ENCODE measurements around the gene SEPHS1.

- TF ChIP-seq POLR2AphosphoS5 (IDR thresholded peaks at IDR 0.05; ENCODE audit: low read depth, low read length) (no peak), EZH2phosphoT487 (IDR thresholded peaks at IDR 0.05; ENCODE audit: borderline replicate concordance, low read depth) (no peak), TAF1 (IDR thresholded peaks at IDR 0.05; ENCODE audit: borderline replicate concordance, low read depth, low read length) (no peak), CTCF (IDR thresholded peaks at IDR 0.05) (no peak), JUND (IDR thresholded peaks at IDR 0.05) (no peak), YY1 (IDR thresholded peaks at IDR 0.05; ENCODE audit: low read depth) (no peak), GABPA (IDR thresholded peaks at IDR 0.05; ENCODE audit: low read depth) (no peak), MAX (IDR thresholded peaks at IDR 0.05; ENCODE audit: low read depth) (no peak), FOSL2 (IDR thresholded peaks at IDR 0.05; ENCODE audit: borderline replicate concordance, low read depth) (no peak), USF1 (IDR thresholded peaks at IDR 0.05; ENCODE audit: borderline replicate concordance, low read depth) (no peak), USF2 (IDR thresholded peaks at IDR 0.05; ENCODE audit: borderline replicate concordance, low read depth, low read length) (no peak)
- TF ChIP-seq, protein P1, sequence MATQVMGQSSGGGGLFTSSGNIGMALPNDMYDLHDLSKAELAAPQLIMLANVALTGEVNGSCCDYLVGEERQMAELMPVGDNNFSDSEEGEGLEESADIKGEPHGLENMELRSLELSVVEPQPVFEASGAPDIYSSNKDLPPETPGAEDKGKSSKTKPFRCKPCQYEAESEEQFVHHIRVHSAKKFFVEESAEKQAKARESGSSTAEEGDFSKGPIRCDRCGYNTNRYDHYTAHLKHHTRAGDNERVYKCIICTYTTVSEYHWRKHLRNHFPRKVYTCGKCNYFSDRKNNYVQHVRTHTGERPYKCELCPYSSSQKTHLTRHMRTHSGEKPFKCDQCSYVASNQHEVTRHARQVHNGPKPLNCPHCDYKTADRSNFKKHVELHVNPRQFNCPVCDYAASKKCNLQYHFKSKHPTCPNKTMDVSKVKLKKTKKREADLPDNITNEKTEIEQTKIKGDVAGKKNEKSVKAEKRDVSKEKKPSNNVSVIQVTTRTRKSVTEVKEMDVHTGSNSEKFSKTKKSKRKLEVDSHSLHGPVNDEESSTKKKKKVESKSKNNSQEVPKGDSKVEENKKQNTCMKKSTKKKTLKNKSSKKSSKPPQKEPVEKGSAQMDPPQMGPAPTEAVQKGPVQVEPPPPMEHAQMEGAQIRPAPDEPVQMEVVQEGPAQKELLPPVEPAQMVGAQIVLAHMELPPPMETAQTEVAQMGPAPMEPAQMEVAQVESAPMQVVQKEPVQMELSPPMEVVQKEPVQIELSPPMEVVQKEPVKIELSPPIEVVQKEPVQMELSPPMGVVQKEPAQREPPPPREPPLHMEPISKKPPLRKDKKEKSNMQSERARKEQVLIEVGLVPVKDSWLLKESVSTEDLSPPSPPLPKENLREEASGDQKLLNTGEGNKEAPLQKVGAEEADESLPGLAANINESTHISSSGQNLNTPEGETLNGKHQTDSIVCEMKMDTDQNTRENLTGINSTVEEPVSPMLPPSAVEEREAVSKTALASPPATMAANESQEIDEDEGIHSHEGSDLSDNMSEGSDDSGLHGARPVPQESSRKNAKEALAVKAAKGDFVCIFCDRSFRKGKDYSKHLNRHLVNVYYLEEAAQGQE (IDR thresholded peaks at IDR 0.05; ENCODE audit: low read depth, low read length) = no peak
Measured at GRCh38 chr10:13308096-13308495, 40.0 kb downstream of the SEPHS1 start.

All from SK-N-SH (cell line).